GM12878 (cell line): ENCODE results near the gene TBC1D5. TPM values are rescaled to one million over a fixed set of nuclear protein-coding genes. Genes with fewer than 3 reads are reported as not detected.

ENCODE experiments used
- ATAC-seq: fragments of 200-7000 bp; cut with Tn5 transposase; 3 replicates; pipeline ENCODE4 v1.9.1; 2020; ENCODE audit warnings: mild to moderate bottlenecking, moderate library complexity
- BruUV-seq: library from RNA; stranded (reverse); fragments of 400-500 nt; replicated peaks from 2 replicates; lab custom pipeline; 2021; lab: Mats Ljungman, UMichigan
- CTCF ChIA-PET: fragments of 300-600 bp; sonication (Branson Sonifier 250); formaldehyde crosslinking; extraction: SDS; loops from one replicate; lab custom pipeline; 2021; ENCODE audit warnings: inconsistent platforms; lab: Yijun Ruan, JAX
- POLR2A ChIA-PET: fragments of 350-600 bp; formaldehyde crosslinking; extraction: SDS; loops from one replicate; lab custom pipeline; 2021; ENCODE audit warnings: inconsistent platforms; lab: Charles Lee
- RAD21 ChIA-PET: fragments of 300-600 bp; sonication (Branson Sonifier 250); formaldehyde crosslinking; loops from one replicate; lab custom pipeline; 2023; ENCODE audit warnings: antibody characterized with exemption; ENCODE audit not compliant: unreplicated experiment; lab: Charles Lee
- SMC1A ChIA-PET: fragments of 300-600 bp; sonication (Branson Sonifier 250); formaldehyde crosslinking; loops from one replicate; lab custom pipeline; 2023; ENCODE audit not compliant: unreplicated experiment, uncharacterized antibody; lab: Charles Lee
- DNase-seq: peaks from one replicate; pipeline ENCODE4 v3.0.0-alpha.2; 2011; ENCODE audit warnings: low read depth, low spot score
- FAIRE-seq: peaks from 3 replicates; lab custom pipeline; 2011; peaks lifted over from hg19 to GRCh38; lab: Jason Lieb, UNC
- H2AFZ ChIP-seq: 2 replicates; pipeline ENCODE4 v1.6.0; 2011; ENCODE audit warnings: low read depth, low read length, control low read depth; ENCODE audit not compliant: control insufficient read depth
- H3K27ac ChIP-seq: 2 replicates; pipeline ENCODE4 v1.5.1; 2011; ENCODE audit warnings: control low read depth; ENCODE audit not compliant: control insufficient read depth, insufficient read depth
- H3K27me3 ChIP-seq, 2 experiments: replicated peaks in 1 of 2; 2 replicates each; pipeline versions ENCODE4 v1.6.0 to v1.6.1; 2011; ENCODE audit warnings: low read length in 1 of 2; ENCODE audit not compliant: control insufficient read depth in 2 of 2, insufficient read depth in 2 of 2
- H3K36me3 ChIP-seq, 2 experiments: 2 replicates each; pipeline ENCODE4 v1.5.1; 2011; ENCODE audit warnings: low read length in 1 of 2; ENCODE audit not compliant: control insufficient read depth in 2 of 2, insufficient read depth in 2 of 2
- H3K4me1 ChIP-seq: 2 replicates; pipeline ENCODE4 v1.6.1; 2011; ENCODE audit warnings: mild to moderate bottlenecking, low read length, moderate library complexity, mixed read lengths; ENCODE audit not compliant: control insufficient read depth, insufficient read depth
- H3K4me2 ChIP-seq: 2 replicates; pipeline ENCODE4 v1.6.0; 2011; ENCODE audit warnings: control low read depth; ENCODE audit not compliant: control insufficient read depth, insufficient read depth
- H3K4me3 ChIP-seq: fragments of 200-600 bp; sonication (generic); 2 replicates; pipeline ENCODE4 v1.5.1; 2016
- H3K79me2 ChIP-seq: 2 replicates; pipeline ENCODE4 v1.6.0; 2011; ENCODE audit warnings: low read length; ENCODE audit not compliant: control insufficient read depth, insufficient read depth
- H3K9ac ChIP-seq: 2 replicates; pipeline ENCODE4 v1.8.0; 2011; ENCODE audit warnings: low read length, control low read depth, mixed read lengths; ENCODE audit not compliant: control insufficient read depth, insufficient read depth
- H3K9me3 ChIP-seq: replicated peaks from 3 replicates; pipeline ENCODE4 v1.5.1; 2011; ENCODE audit warnings: mild to moderate bottlenecking, low read length; ENCODE audit not compliant: control insufficient read depth, insufficient read depth
- H4K20me1 ChIP-seq: 2 replicates; pipeline ENCODE4 v1.6.0; 2011; ENCODE audit not compliant: control insufficient read depth, insufficient read depth
- ATF3 ChIP-seq: IDR thresholded peaks from 2 replicates; pipeline ENCODE4 v1.6.1; 2011; ENCODE audit warnings: low read depth, mild to moderate bottlenecking, low read length, moderate library complexity, borderline replicate concordance; ENCODE audit errors: extremely low read depth
- ESRRA ChIP-seq: IDR thresholded peaks from 2 replicates; pipeline ENCODE4 v1.6.1; 2012; ENCODE audit warnings: mild to moderate bottlenecking, low read length, improper control_type of control experiment
- FOS ChIP-seq: IDR thresholded peaks from 3 replicates; pipeline ENCODE4 v1.6.1; 2011; ENCODE audit warnings: borderline replicate concordance; ENCODE audit not compliant: insufficient read length; ENCODE audit errors: extremely low read depth
- IKZF1 ChIP-seq: fragments of 450-650 bp; conservative IDR thresholded peaks from 2 replicates; pipeline ENCODE4 v1.6.1; 2017; ENCODE audit warnings: antibody characterized with exemption, mild to moderate bottlenecking
- IRF3 ChIP-seq: fragments of 450-650 bp; IDR thresholded peaks from 2 replicates; pipeline ENCODE4 v1.6.1; 2014; ENCODE audit warnings: mild to moderate bottlenecking
- IRF5 ChIP-seq: fragments of 450-650 bp; IDR thresholded peaks from 2 replicates; pipeline ENCODE4 v1.6.1; 2017; ENCODE audit warnings: borderline replicate concordance
- MEF2B ChIP-seq: fragments of 450-650 bp; IDR thresholded peaks from 2 replicates; pipeline ENCODE4 v1.6.1; 2018; ENCODE audit warnings: mild to moderate bottlenecking, moderate library complexity; ENCODE audit not compliant: partially characterized antibody, poor library complexity, severe bottlenecking
- MYB ChIP-seq: fragments of 150-350 bp; IDR thresholded peaks from 2 replicates; pipeline ENCODE4 v1.6.1; 2014; ENCODE audit warnings: mild to moderate bottlenecking, low read depth, low read length, borderline replicate concordance
- RELA ChIP-seq: fragments of 450-650 bp; IDR thresholded peaks from 2 replicates; pipeline ENCODE4 v1.8.0; 2014; ENCODE audit warnings: borderline replicate concordance; ENCODE audit not compliant: partially characterized antibody
- SPI1 ChIP-seq: IDR thresholded peaks from 2 replicates; pipeline ENCODE4 v1.6.1; 2011; ENCODE audit warnings: low read depth, mild to moderate bottlenecking, low read length, moderate library complexity, borderline replicate concordance; ENCODE audit not compliant: insufficient read depth
- ZBTB4 ChIP-seq: fragments of 450-650 bp; formaldehyde crosslinking; IDR thresholded peaks from 2 replicates; pipeline ENCODE4 v1.4.0; 2022; ENCODE audit warnings: mild to moderate bottlenecking, moderate library complexity
- WGBS: methylation state at CpG from one replicate; pipeline ENCODE4 v1.1.6; 2016; ENCODE audit warnings: low lambda C conversion rate; ENCODE audit not compliant: insufficient replicate concordance, insufficient coverage; ENCODE audit errors: missing lambda C conversion rate; 5-methylcytosine and 5-hydroxymethylcytosine counted together
- in situ Hi-C: fragments of 300-500 bp; cut with MboI; formaldehyde crosslinking; loops from 9 replicates; pipeline ENCODE4 v1.14.3; 2018; ENCODE audit warnings: mixed read lengths
- intact Hi-C: fragments of 100-400 bp; cut with micrococcal nuclease; formaldehyde crosslinking; loops from one replicate; pipeline ENCODE4 v1.14.2; 2022; ENCODE audit not compliant: unreplicated experiment
- polyA plus RNA-seq, 11 experiments: library from polyadenylated mRNA; depleted of rRNA in 4 of 11; unstranded in 6 of 11; stranded (reverse) in 5 of 11; fragments of >200 nt; fragmentation: Nextera tagmentation in 4 of 11; fragmentation: Illumina TruSeq in 1 of 11; extraction: Ambion mirVana in 4 of 11; extraction: Trizol in 1 of 11; gene quantifications; 1 replicate in 1 of 11; 2 replicates in 10 of 11; pipeline versions ENCODE4 v1.2.1 to v1.2.3, GENCODE V29; 2011 to 2016; ENCODE audit warnings: inconsistent platforms in 2 of 11, missing spikeins in 2 of 11, low read depth in 1 of 11
- total RNA-seq, 4 experiments: library from RNA; depleted of rRNA in 3 of 4; stranded (reverse); fragments of >200 nt in 3 of 4; fragmentation: Illumina TruSeq in 1 of 4; extraction: Trizol in 1 of 4; gene quantifications; 2 replicates each; pipeline versions ENCODE4 v1.2.1 to v1.2.3, GENCODE V29; 2013 to 2021

The TBC1D5 gene
- total and polyA plus RNA-seq, 10 of the 15 experiments (the other 5 are each of a cell fraction or from before 2014, with no cell fraction given), result 5.5 to 61.0 (median 43.8) TPM

- BruUV-seq, result no TSS peak
- FAIRE-seq, result no peak
These were observed 611.5 kb downstream of the TBC1D5 start for GRCh38 chr3:17130956-17131355.

GRCh38 chr3:17129556-17129955, 612.9 kb downstream of the TBC1D5 start:
- H3K79me2 ChIP-seq, result no peaks in the 10 kb centered on the region
- ChIA-PET CTCF (no interaction called here), POLR2A (no interaction called here), SMC1A (interaction anchor here (2.4 kb wide), 1 partner anchor 22 kb away, joined by 7 read pairs; no protein-coding TSS in a partner anchor), RAD21 (no interaction called here)
- H3K4me1 ChIP-seq, result no peaks in the 10 kb centered on the region
- no peak overlapping the region for H3K4me3 ChIP-seq
- no TSS peak for BruUV-seq
- intact Hi-C loops, result no loop called here
- ATAC-seq, result no peak
- no peak overlapping the region for H3K9ac ChIP-seq
- H3K4me2 ChIP-seq, result no peak overlapping the region
- in situ Hi-C loops, result no loop called here
- 19% methylated on average over 3 of the region's 3 CpGs for WGBS
- no peak overlapping the region for H3K27ac ChIP-seq
- no peaks in the 10 kb centered on the region for H4K20me1 ChIP-seq
- H3K36me3 ChIP-seq, result no peaks in the 10 kb centered on the region
- no peak for FAIRE-seq
- no peak for DNase-seq
- H2AFZ ChIP-seq, result no peak overlapping the region
- peaks cover 2% of the 10 kb centered on the region; the same call in 2 of the 3 replicates for H3K9me3 ChIP-seq
- H3K27me3 ChIP-seq, result no peaks in the 10 kb centered on the region
- no peak for TF ChIP-seq FOS
- TF ChIP-seq MYB, result no peak
- no peak for TF ChIP-seq IRF3
- no peak for TF ChIP-seq ESRRA
- no peak for TF ChIP-seq ZBTB4
- TF ChIP-seq IKZF1, result no peak
- TF ChIP-seq MEF2B, result no peak
- no peak for TF ChIP-seq IRF5
- no peak for TF ChIP-seq ATF3

More at GRCh38 chr3:17130956-17131355, 611.5 kb downstream of the TBC1D5 start:
- no peak for DNase-seq
- intact Hi-C loops, result no loop called here
- no peaks in the 10 kb centered on the region for H3K36me3 ChIP-seq
- TF ChIP-seq RELA (no peak), SPI1 (peak; percentile 12; the same call in 1 of the 2 replicates)
- SMC1A ChIA-PET, result interaction anchor here (0.7 to 2.4 kb wide), 3 partner anchors 11 to 294 kb away, joined by 3 to 7 read pairs (median 3); no protein-coding TSS in a partner anchor
- H3K4me3 ChIP-seq, result no peak overlapping the region
- WGBS, result 70% methylated on average over 3 of the region's 3 CpGs
- POLR2A ChIA-PET, result interaction anchor here (0.6 kb wide), 1 partner anchor 222 kb away, joined by 3 read pairs; no protein-coding TSS in a partner anchor
- in situ Hi-C loops, result no loop called here
- H3K27me3 ChIP-seq, result no peaks in the 10 kb centered on the region
- RAD21 ChIA-PET, result no interaction called here
- H4K20me1 ChIP-seq, result no peaks in the 10 kb centered on the region
- H3K27ac ChIP-seq, result no peak overlapping the region
- CTCF ChIA-PET, result interaction anchor here (0.9 kb wide), 1 partner anchor 101 kb away, joined by 4 read pairs; no protein-coding TSS in a partner anchor
- no peaks in the 10 kb centered on the region for H3K79me2 ChIP-seq
- ATAC-seq, result no peak
- H3K9me3 ChIP-seq, result peaks cover 2% of the 10 kb centered on the region; the same call in 2 of the 3 replicates
- H2AFZ ChIP-seq, result no peak overlapping the region
- no peak overlapping the region for H3K9ac ChIP-seq
- no peak overlapping the region for H3K4me2 ChIP-seq
- H3K4me1 ChIP-seq, result no peaks in the 10 kb centered on the region
